Gastroesophageal sphincter (tissue), 3 donors: ENCODE measurements around the gene FBXW12.

Source experiments
- POLR2A ChIP-seq, 2 donors: fragments of 450-650 bp; IDR thresholded peaks; one replicate each; pipeline ENCODE4 v1.6.1; 2017; ENCODE audit warnings: antibody characterized with exemption in 2 of 2, mild to moderate bottlenecking in 2 of 2, moderate library complexity in 1 of 2
- TF ChIP-seq, protein P1 (sequence below), 4 experiments: fragments of 200-600 bp in 2 of 4; fragments of 450-650 bp in 2 of 4; sonication (generic) in 1 of 4; IDR thresholded peaks; one replicate each; pipeline ENCODE4 v1.5.1; 2017 to 2019; ENCODE audit warnings: antibody characterized with exemption in 4 of 4, mild to moderate bottlenecking in 2 of 4, moderate library complexity in 2 of 4

DNA sequence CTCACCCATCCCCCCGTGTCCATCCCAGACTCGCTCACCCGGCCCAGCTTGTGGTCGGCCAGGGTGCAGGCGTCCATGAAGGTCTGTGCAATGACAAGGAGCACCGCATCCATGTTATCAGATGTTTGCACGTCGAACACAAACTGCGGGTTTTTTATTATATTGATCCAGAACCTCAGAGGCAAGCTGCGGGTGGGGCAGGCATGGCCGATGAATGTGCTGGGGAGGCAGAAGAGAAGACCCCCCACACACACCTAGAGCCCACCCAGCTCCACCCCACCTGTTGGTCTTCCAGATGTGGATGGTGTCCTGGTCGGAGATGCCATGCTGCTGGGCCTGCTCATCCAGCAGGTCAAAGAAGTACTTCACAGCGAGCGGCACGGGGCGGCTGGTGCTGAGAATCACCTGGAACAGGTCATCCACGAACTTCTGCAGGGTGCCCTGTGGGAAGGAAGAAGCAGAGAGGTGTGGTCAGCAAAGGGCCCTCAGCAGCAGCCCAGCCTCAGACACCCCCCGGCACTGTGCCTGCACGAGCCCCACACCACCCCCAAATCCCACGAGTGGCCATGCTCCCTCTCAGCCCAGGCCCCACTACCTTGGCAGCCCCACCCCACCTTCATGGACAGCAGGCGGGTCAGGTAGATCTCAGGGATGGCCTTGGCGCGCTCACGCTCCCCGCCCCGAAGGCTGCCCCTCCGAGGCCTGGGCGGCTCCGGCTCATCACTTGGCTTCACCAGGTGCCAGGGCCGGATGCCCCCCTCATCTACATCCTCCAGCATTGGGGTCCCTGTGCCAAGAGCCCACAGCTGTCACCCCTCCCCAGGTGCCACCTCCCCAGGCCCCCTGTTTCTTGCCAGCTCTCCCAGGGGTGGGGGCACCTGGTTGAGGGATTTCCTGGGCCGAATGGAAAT, 37.5 kb downstream of the FBXW12 start:
- TF ChIP-seq, protein P1, sequence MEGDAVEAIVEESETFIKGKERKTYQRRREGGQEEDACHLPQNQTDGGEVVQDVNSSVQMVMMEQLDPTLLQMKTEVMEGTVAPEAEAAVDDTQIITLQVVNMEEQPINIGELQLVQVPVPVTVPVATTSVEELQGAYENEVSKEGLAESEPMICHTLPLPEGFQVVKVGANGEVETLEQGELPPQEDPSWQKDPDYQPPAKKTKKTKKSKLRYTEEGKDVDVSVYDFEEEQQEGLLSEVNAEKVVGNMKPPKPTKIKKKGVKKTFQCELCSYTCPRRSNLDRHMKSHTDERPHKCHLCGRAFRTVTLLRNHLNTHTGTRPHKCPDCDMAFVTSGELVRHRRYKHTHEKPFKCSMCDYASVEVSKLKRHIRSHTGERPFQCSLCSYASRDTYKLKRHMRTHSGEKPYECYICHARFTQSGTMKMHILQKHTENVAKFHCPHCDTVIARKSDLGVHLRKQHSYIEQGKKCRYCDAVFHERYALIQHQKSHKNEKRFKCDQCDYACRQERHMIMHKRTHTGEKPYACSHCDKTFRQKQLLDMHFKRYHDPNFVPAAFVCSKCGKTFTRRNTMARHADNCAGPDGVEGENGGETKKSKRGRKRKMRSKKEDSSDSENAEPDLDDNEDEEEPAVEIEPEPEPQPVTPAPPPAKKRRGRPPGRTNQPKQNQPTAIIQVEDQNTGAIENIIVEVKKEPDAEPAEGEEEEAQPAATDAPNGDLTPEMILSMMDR (IDR thresholded peaks at IDR 0.05) = no peak
- no peak for TF ChIP-seq POLR2A (IDR thresholded peaks at IDR 0.05)
